ENCODE results near the gene PMM2.
"Not testable (repeated sequence)": the region's sequence is repeated elsewhere in the genome, so short reads cannot be mapped to it uniquely, and the experiment has no call there.

DNA sequence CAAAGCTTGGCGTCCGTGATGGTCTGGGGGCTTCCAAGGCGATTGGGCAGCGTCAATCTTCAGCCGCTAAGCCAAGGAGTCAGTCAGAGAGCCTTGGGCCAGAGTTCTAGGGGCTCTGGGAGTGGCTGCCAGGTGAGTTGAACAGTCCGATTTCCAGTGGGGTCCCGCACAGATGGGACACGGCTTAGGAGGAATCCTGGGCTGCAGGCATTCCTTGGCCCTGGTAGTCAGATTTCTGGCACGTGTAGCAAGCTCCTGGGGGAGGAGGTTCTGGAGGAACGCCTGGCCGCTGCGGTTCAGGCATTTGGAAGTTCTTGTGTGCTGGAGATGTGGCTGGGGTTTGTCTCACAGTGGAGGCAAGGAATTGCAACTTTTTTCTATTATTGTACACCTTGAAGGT lies 45.7 kb downstream of the PMM2 start:
- TF ChIP-seq, protein P1, sequence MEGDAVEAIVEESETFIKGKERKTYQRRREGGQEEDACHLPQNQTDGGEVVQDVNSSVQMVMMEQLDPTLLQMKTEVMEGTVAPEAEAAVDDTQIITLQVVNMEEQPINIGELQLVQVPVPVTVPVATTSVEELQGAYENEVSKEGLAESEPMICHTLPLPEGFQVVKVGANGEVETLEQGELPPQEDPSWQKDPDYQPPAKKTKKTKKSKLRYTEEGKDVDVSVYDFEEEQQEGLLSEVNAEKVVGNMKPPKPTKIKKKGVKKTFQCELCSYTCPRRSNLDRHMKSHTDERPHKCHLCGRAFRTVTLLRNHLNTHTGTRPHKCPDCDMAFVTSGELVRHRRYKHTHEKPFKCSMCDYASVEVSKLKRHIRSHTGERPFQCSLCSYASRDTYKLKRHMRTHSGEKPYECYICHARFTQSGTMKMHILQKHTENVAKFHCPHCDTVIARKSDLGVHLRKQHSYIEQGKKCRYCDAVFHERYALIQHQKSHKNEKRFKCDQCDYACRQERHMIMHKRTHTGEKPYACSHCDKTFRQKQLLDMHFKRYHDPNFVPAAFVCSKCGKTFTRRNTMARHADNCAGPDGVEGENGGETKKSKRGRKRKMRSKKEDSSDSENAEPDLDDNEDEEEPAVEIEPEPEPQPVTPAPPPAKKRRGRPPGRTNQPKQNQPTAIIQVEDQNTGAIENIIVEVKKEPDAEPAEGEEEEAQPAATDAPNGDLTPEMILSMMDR (IDR thresholded peaks at IDR 0.05; ENCODE audit: poor library complexity) = not testable (repeated sequence)
- not testable (repeated sequence) for TF ChIP-seq EZH2 (IDR thresholded peaks at IDR 0.05; ENCODE audit: borderline replicate concordance); EZH2phosphoT487 (IDR thresholded peaks at IDR 0.05; ENCODE audit: low read depth, severe bottlenecking, unreplicated experiment)

Measured in hepatocyte (in vitro differentiated cells).